GM21737 (cell line): Measurements from ENCODE around the gene PANK4.

Experiments used
- ATAC-seq: cut with Tn5 transposase; IDR thresholded peaks from one replicate; pipeline ENCODE4 v1.9.1; 2021; ENCODE audit warnings: mild to moderate bottlenecking, moderate library complexity; ENCODE audit not compliant: unreplicated experiment

Gene PANK4

GRCh38 chr1:2501041-2501819, 25.2 kb downstream of the PANK4 start:
- no peak for ATAC-seq

- no peak for ATAC-seq
Observed at GRCh38 chr1:2499986-2500596, 26.3 kb downstream of the PANK4 start.

GRCh38 chr1:2499260-2499659, 27.1 kb downstream of the PANK4 start:
- no peak for ATAC-seq

- ATAC-seq = no peak
Observed at GRCh38 chr1:2498648-2499047, 27.7 kb downstream of the PANK4 start.

- ATAC-seq = no peak
Observed at GRCh38 chr1:2497891-2498290, 28.5 kb downstream of the PANK4 start.

- no peak for ATAC-seq
Observed at GRCh38 chr1:2496746-2497145, 29.6 kb downstream of the PANK4 start.

- ATAC-seq = no peak
Observed at GRCh38 chr1:2496087-2496622, 30.2 kb downstream of the PANK4 start.

- ATAC-seq = no peak
Observed at GRCh38 chr1:2495546-2495945, 30.9 kb downstream of the PANK4 start.

- no peak for ATAC-seq
Observed at GRCh38 chr1:2495026-2495425, 31.4 kb downstream of the PANK4 start.

- no peak for ATAC-seq
Observed at GRCh38 chr1:2494323-2494693, 32.1 kb downstream of the PANK4 start.

GRCh38 chr1:2493691-2494322, 32.6 kb downstream of the PANK4 start:
- no peak for ATAC-seq

- ATAC-seq = no peak
Observed at GRCh38 chr1:2493218-2493617, 33.2 kb downstream of the PANK4 start.

GRCh38 chr1:2492091-2492490, 34.3 kb downstream of the PANK4 start:
- no peak for ATAC-seq

- no peak for ATAC-seq
Observed at GRCh38 chr1:2489615-2490014, 36.8 kb downstream of the PANK4 start.

- no peak for ATAC-seq
Observed at GRCh38 chr1:2488688-2489087, 37.7 kb downstream of the PANK4 start.

- no peak for ATAC-seq
Observed at GRCh38 chr1:2486558-2486957, 39.8 kb downstream of the PANK4 start.

- ATAC-seq = no peak
Observed at GRCh38 chr1:2486041-2486440, 40.4 kb downstream of the PANK4 start.

GRCh38 chr1:2483970-2484369, 42.4 kb downstream of the PANK4 start:
- no peak for ATAC-seq

- no peak for ATAC-seq
Observed at GRCh38 chr1:2483026-2483425, 43.4 kb downstream of the PANK4 start.

- no peak for ATAC-seq
Observed at GRCh38 chr1:2482588-2482987, 43.8 kb downstream of the PANK4 start.

GRCh38 chr1:2481885-2482284, 44.5 kb downstream of the PANK4 start:
- ATAC-seq = no peak

- ATAC-seq = no peak
Observed at GRCh38 chr1:2480986-2481364, 45.4 kb downstream of the PANK4 start.
